NCI-H2107 (cell line): ENCODE data around the gene TMEM200B.
"Not testable (repeated sequence)": the region's sequence is repeated elsewhere in the genome, so short reads cannot be mapped to it uniquely, and the experiment has no call there.

Experiments used
- DNase-seq: peaks from one replicate; lab custom pipeline; 2025; lab: John Stamatoyannopoulos, UW

Gene TMEM200B

DNA sequence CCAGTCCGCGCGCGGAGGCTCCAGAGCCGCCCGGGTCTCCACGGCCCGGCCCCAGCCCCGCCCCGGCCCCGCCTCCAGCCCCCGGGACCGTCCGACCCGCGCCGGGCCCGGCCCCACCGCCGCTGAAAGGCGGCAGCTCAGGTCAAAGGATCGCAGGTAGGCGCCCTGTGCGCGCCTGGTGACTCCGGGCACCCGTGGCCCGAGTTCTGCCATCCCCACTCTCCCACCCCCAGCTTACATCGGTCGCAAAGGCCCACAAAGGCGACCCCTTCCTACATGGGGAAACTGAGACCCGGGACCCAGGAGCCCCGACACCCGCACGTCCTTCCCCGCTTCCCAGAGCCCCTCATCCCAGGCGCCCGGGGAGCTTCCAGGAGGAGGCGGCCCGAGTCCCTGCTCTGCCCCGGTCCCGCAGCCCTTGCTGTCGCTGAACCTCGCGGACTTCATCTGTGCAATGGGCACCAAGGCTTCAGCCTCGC is at the start of gene TMEM200B:
TMEM200B (minus strand) TSS at position 17 of the 479 bp plus-strand sequence. CDS start 2,075 bp downstream, outside the sequence.
- no peak for DNase-seq

DNA sequence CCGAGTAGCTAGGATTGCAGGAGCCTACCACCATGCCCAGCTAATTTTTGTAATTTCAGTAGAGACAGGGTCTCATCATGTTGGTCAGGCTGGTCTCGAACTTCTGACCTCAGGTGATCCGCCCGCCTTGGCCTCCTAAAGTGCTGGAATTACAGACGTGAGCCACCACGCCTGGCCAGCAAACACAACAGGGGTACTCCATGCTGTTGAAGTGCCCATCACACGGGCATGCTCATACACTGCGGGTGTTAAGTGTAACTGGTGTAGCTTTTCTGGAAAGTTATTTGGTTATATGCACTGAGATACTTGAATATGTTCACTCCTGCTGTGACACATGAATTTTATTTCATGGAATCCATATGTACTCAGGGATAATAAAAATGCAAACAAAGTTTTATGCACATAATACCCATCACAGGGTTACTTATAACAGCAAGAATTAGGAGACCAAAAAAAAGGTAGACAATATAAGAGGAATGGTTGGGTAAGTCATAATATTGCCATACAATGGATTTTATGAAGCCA is 48.8 kb upstream of the TMEM200B start:
- DNase-seq = no peak

DNA sequence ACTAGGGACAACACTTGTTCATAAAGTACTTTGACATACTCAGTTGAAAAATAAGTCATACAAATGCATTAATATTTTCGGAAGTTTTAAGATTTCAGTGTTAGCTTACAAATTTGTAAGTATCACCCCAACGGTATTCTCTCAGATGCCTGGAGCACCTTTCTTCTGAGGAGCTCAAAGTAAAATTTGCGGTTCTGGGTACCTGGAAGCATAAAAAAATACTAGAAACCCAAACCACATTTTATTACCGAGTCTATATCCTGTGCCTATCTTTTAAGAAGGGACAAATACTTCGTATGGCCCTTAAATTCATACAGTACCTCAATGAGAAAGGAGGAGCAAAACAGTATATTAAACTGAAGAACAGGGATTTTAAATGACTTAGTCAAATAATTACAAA is 47.8 kb upstream of the TMEM200B start:
- DNase-seq = no peak

DNA sequence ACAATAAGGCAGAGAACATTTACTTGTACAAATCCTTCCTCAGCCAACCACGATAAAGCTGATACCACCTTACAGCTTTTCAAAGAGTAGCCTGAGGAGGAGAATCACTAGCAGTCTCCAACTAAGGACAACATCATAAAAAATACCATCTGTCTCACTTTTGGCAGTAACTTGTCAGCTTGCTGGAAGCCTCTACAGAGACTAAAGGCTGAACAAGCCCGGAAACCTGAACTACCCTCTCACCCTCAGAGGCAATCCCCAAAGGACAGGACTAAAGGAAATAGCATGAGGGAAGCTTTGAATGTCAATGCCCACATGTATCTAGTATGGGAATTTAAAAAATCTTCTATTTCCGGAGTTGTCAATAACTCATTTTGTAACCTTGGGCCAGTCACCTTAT is 47.4 kb upstream of the TMEM200B start:
- DNase-seq = no peak

DNA sequence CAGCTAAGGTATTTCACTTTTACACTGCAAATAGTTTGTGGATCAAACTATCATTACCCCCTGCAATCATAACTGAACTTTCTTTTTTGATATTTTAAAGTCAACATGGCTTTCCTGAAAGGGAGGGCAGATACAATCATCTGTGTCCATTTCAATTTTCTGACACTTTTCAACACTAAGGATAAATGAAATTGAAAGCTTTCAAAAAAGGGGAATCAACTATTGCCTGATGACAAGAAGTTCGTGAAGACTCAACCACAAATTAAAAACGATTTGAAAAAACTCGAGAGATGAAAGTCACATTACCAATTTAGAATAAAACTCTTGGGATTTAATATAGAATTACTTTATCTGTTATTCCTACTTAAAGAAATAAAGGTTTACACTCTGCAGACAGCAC is 46.3 kb upstream of the TMEM200B start:
- DNase-seq = no peak

DNA sequence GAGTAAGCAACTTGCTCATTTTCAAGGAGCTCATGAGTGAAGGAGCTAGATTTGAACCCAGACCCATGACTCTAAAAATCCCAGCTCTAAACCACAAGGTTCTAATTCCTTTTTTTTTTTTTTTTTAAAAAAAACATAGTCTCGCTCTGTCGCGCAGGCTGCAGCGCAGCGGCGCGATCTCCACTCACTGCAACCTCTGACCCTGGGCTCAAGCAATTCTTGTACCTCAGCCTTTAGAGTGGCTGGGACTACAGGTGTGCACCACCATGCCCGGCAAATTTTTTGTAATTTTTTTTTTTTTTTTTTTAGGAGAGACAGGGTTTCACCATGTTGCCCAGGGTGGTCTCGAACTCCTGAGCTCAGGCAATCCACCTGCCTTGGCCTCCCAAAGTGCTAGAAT is 44.2 kb upstream of the TMEM200B start:
- no peak for DNase-seq

DNA sequence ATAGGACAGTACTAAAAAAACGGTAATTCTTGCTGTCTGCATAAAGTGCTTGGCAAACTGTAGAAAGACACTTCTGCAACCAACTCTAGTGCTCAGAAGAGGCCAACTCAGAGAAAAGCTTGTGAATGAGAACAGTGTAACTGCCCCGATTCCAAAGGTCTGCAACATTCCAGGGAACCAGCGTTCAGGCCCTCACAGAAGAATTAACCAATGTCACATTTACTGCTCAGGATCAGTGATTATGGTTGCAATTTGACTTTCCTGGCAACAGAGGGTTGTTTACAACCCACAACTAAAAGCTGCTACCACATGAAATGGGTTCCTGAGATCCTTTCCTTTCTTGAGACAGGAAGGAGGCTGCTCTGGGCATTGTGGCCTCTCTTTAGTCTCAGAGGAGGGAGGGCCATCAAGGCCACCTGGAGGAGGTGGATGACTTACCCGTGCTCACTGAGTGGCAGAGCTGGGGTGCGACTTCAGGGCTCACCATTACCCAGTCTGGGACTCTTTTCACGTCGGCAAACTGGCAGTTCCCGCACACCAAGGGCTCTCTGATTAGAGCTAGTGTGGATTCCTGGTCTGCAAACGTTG is 42.7 kb upstream of the TMEM200B start:
- DNase-seq = no peak

DNA sequence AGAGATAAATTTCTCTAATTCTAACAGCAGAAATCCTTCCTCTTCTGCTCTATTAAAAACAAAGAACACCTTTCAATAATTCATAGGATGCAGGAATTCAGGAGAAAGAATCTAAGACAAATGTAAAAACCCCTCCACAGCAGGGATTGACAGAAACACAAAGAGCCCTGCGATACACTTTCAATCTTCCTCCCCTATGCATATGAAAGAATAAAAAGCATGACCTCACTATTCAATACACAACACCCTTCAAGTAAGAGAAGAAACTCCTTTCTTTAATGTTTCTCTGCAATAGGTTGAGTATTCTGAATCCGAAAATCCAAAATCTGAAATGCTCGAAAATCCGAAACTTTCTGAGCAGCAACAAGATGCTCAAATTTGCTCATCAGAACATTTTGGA is 40.9 kb upstream of the TMEM200B start:
- DNase-seq = no peak

DNA sequence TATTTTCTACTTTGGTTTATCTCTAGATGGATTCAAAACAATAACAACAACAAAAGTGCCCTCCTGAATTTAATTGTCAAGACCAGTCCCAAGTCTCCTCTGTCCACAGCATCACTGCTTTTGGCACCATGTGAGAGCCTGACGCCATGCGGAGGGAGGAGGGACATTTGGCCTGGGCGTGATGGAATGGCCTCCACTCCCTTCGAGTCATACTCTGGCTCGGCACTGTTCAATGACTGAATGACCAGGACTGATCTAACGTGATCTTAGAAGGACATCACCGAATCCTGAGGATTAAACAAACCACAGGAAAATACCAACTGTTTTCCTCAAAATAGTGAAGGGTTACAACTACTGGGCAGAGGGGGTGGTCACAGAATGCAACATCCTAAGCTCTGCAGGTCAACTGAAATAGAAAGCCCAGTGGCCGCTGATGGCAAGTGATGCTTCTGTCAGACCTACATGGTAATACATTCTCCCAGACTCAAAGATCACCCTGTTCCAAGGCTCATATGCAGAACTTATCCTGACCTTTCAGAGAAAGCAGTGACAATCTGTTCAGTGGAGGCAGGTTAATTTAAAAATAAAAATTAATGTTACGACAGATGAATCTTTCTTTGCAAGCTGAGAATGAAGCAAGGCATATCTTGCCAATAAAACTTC is 38.9 kb upstream of the TMEM200B start:
- DNase-seq = no peak

DNA sequence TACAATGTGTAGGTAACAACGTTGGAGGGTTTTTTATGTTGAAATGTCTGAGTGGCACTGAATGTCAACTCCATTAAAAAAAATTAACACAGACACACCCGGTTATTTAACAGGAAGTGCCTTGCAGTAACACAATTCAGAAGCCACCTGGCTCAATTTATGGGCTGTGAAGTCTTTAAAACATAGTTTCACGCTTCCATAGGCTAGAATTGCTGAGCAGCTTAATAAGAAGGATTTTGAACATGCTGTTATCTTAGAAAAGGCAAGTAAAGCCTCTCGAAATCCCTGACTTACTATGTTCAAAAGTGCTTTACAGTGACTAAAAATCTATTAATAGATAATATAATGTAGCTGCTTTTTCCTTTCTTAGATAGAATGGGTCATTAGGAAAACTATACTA is 38.3 kb upstream of the TMEM200B start:
- no peak for DNase-seq

DNA sequence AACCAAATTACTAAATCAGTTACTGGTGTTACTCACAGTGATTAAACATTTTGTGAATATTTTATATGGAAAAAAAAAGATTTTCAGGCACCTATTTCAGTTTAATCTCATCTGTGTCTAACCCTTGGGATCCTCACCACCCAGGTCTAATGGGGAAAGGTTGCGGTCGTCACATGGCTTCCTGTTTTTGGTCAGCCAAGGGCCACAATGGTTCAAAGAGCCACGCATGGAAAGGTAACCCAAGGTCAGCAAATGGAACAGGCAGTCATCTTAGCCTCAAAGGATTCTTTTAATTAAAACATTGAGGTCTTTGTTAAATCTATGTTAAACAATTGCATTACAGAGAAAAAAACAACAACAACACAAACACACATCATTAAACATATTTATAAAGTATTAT is 36.1 kb upstream of the TMEM200B start:
- no peak for DNase-seq

DNA sequence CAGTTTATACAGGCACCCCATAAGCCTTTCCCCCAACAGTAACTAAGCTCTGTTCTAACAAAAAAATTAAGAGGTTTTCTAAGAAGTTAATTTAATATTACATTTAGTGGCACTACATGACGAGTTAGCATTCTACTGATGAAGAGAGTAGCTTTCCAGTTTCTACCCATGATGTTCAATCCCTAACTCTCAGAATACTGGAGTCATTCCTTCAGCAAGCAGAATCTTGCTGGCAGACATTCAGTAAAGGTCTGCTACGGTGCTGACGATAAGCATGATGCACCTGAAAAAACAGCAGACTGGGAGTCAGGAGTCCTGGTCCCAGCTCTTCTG is 33.5 kb upstream of the TMEM200B start:
- no peak for DNase-seq

DNA sequence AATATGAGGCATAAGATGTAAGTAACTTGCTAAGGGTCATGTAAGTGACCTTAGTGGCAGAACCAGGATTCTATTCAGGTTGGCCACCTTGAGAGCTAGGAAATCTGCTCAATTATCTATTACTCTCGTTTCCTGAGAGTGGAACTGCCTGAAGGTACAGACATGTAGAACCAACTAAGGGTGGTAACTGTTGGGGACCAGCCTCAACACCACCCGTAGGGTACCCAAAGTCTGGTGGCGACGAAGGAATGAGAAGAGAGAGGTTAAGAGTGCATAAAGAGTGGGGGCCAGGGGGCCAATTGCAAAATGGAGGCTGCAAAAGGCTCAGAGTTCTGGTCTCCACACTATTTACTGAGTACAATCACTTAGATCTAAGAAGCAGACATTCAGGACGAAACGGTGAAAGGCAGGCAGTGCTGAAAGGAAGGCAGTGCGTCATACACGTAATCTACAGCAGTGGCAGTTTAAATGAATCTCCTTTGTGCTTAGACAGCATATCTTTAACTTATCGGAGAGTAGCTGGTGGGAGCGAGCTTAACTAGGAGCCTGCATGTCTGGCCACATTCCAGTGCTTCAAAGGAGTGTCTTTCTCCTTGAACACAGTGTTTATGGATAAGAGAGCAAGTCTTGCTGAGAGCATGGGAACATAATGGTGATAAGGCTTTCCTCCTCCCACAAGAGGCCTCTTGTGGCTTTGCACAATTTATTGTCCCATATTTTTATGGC is 33.0 kb upstream of the TMEM200B start:
- no peak for DNase-seq

DNA sequence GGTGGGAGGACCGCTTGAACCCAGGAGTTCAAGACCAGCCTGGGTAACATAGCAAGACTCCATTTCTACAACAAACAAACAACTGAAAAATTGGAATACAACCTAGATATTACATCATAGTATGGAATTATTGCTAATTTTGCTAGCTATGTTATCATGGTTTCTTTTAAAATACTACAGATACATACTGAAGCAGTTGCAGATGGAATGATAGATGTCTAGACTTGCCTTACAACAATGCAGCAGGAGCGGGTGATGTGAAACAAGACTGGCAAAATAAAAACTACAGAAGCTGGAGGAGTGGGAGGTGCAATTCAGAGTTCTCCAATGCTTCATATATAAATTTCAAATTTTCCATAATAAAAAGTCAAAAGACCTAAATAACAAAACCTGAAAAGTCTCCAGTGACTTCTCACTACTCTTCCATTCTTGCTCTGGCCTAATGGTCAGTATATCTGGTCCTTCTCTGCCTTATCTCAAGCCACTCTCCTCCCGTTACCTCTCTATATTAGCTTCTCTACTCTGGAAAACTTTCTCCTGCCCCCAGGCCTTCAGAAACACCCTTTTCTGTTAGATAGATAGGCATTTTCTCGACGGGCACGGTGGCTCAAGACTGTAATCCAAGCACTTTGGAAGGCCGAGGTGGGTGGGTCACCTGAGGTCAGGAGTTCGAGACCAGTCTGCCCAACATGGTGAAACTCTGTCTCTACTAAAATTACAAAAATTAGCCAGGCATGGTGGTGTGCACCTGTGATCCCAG is 28.5 kb upstream of the TMEM200B start:
- DNase-seq = no peak

DNA sequence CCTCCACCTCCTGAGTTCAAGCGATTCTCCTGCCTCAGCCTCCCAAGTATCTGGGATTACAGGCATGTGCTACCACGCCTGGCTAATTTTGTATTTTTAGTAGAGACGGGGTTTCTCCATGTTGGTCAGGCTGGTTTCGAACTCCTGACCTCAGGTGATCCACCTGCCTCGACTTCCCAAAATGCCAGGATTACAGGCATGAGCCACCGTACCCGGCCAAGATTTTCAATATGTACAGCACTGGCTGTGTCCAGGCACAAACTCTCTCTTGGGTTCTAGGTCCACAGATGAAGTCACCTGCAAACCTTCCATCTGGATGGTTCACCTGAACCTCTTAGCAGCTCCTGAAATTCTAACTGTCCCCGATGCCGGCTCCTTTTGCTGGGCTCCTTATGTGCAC is 26.6 kb upstream of the TMEM200B start:
- not testable (repeated sequence) for DNase-seq

DNA sequence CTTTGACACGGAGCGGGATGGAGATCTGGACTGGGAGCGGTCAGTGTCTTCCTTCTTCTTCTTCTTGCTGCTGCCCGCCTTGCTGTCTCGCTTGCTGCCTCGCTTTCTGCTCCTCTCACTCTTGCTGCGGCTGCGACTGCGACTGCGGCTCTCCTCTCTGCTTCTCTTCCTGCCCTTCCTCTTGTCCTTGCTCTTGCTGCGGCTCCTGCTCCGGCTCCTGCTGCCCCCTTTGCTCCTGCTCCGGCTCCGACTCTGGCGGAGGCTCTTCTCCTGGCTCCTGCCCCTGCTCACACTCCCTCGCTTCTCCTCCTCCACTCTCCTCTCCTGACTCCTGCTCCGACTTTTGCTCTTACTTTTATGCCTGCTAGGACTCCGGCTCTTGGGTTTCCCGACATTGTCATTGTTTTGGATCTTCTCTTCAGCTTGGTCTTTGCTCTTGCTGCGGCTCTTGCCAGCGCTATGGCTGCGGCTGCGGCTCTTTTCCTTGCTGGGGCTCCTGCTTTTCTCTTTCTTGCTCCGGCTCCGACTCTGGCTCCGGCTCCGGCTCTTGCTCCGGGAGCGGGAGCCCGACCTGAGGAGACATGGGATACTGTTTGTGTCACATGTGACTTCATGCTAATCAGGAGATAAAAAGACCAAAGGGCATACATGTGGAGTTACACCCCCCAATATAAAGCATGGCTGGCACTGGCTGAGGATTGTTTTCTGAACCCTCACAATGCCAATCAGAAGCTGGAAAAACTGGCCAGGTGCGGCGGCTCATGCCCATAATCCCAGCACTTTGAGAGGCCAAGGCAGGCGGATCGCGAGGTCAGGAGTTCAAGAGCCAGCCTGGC is 25.2 kb upstream of the TMEM200B start:
- DNase-seq = no peak

DNA sequence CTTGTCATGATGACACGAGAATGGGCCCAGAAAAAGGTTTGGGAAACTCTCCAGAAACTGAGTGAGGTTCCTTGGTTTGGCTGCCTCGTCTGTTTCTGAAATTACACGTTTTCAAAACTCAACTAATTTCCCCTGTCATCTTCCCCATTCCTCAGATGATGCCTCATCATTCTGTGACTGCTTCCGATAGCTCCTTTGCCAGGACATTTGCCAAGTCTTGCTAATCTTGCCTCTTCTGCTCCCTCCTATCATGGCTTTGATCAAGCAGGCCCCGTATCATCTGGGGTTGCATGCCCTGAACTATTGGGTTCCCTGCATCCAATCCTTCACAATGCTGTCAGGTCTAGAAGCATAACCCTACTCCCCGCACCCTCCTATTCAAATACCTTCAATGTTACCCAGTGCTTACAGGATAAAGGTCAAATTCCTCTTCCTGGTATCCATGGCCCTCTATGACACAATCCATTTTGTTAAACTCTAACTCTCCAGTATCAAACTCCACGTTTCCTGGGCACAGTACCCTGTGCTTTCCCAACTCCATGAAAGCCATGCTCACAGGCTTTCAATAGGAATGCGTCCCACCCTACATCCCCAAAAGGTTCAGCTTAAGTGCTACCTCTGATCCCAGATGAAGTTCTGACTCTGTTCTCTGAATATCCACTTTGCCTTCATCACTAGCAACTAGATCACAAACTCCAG is 22.2 kb upstream of the TMEM200B start:
- DNase-seq = no peak

DNA sequence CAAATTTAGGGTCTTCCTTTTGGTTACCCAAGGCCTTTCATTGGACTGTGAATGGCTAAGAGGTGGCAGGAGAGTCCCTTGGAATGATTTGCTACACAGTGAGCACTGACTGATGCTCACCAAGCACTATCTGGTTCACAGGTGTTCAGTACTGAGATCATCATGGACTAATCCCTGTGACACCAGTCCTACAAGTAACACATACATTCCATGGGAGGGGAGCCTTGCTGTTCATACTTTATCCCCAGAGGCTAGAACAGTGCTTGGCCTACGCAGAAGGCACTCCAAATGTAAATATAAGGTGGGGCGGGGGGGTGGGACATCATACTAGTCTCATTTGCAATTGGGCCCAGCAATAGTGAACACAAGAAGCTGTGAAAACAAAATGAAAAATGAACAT is 20.5 kb upstream of the TMEM200B start:
- DNase-seq = no peak

DNA sequence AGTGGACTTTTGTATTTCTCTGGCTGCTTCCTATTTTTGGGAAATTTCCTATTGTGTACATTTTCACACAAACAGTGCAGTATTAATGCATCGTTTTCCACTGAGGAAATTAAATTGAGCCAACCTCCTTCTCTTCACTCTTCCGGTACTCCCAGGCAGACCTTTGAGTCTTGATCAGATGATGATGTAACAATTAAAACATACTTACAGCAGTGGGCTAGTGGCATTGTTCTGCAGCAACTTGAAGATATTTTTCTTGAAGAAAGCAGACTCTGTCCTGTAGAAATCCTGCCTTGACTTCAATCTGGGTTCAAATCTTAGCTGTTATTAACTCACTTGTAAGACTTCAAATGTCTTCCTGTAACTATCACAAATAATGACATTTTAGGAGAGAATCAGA is 19.0 kb upstream of the TMEM200B start:
- no peak for DNase-seq

DNA sequence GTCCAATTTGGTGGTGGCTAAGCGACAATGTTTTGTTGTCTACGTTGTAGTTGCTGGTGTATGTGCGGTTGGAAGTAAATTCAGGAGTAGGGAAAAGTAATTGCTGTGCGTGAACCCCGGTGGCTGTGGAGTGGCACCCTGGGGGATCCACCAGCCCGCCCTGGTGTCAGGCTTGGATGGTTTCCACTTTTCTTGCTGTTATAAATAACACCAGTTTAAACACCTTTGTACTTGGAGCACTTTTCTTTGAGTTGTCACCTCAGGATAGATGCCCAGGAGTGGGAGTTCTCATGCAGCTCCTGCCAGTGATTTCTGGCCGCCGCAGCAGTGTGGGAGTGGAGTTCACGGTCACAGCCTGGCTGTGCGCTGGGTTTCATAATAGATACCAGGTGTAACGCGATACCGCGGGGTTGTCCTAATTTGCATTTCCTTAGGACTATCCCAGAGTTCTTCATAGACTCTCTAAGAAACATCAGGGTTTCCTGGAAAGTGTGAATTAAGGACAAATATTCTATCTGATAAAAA is 12.8 kb upstream of the TMEM200B start:
- no peak for DNase-seq

DNA sequence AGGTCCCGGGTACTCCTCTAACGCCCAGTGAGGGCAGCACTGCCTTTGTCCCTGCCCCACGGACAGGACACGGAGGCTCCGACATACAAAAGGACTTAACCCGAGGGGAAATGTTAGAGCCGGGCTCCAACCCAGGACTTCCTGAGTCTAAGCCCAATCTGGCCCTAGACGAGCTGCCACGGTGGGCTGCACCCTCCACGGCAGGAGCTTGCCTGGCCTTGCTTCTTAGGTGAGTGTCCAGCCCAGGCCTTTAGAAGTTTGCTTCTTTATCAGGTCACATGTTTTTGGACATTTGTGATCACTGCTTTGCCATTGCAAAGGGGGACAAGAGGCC is 11.0 kb upstream of the TMEM200B start:
- no peak for DNase-seq
